ENCODE measurements around the gene SGF29. TPM values are rescaled to one million over a fixed set of nuclear protein-coding genes. Genes with fewer than 3 reads are reported as not detected.
A peak's percentile ranks its signal among the peaks of the same experiment; 100 is the strongest.
"Not testable (repeated sequence)": the region's sequence is repeated elsewhere in the genome, so short reads cannot be mapped to it uniquely, and the experiment has no call there.

Gene SGF29
- total RNA-seq, 1 experiment from 2014 or later = 17.2 TPM

DNA sequence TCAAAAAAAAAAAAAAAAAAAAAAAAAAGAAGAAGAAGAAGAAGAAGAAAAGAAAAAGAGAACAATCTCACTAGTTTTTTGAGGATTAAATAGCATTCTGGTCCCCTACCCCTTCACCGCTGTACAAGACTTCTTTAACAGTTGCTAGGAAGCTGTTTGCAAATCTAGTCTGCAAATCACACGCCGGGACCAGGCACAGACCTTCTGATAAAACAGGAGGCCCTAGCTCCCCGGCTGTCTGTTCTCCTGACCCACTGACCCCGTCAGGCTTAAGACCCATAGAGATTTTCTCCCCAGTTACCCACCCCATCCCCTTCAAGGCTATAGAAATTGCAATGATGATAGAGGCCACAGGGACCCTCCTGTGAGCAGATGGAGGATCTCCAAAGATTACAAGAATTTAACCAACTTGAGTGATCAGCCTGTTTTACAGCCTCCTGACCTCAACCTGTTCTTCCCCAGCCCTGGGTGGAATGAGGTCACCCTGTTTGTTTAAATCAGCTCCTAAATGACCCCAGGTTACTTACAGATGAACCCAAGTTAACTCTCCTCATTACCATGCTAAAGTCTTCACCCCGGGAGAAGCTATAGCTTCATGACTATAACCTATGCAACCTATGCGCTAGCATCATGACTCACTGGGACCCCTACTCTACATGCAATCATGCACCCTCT lies 67.9 kb downstream of the SGF29 start:
- in situ Hi-C loops (cut with HindIII; ENCODE audit: low pct_unique_long_range_greater_than_20kb, low sequenced_read_pairs) = no loop called here
- DNase-seq (ENCODE audit: low read depth) = no peak

DNA sequence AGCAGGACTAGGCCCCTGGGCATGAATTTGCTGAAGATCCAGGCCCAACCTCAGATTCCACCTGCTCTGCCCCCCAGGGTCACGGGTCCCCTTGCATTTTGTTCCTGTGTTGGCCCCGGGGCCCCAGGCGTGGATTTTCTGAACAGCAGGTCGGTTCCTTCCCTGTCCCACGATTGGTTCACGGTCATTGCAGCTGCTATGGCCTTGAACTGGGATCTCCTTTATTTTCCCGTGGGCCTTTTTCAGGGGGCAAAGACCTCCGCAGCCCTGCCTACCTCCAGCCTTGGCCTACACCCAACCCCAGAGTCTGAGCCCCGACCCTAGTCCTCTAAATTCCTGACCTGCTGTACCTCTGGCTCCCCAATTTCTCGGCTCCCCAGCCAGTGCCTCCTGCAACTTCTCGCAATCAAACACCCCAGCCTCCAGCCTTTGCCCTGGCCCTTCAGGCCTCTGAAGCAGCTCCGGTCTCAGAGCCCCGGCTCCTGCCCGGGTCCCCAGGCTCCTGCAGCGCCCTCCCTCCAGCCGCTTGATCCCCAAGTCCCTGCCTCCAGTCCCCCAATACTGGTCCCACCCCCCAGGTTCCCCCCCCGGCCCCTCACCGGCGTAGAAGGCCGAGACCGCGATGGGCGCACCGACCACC lies 68.9 kb downstream of the SGF29 start:
- DNase-seq (ENCODE audit: low read depth); in situ Hi-C loops (cut with HindIII; ENCODE audit: low pct_unique_long_range_greater_than_20kb, low sequenced_read_pairs): not testable (repeated sequence)

DNA sequence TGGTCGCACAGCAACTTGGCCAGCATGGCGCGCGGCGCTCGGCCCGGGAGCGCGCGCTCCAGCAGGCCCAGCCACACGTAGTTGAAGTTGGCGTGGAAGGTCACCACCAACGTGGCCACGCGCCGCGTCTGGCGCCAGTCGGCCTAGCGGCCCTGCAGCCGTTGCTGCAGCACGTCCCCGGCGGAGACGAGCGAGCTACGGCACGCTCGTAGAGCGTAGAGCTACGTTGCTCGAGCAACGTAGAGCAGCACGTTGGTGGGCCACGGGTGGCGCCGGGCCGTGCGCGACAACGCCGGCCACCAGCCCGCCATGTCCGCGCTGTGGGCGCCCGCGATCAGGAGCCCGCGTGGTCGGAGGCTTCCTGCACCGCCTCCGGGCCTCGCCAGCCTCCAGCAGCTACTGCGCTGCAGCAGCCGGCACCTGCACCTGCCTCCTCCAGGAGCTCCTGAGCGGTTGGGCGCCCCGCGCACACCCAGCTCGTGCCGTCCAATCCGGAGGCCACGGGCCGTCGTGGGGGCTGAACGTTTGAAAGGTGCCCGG lies 69.5 kb downstream of the SGF29 start:
- DNase-seq (ENCODE audit: low read depth) = no peak
- in situ Hi-C loops (cut with HindIII; ENCODE audit: low pct_unique_long_range_greater_than_20kb, low sequenced_read_pairs) = no loop called here

DNA sequence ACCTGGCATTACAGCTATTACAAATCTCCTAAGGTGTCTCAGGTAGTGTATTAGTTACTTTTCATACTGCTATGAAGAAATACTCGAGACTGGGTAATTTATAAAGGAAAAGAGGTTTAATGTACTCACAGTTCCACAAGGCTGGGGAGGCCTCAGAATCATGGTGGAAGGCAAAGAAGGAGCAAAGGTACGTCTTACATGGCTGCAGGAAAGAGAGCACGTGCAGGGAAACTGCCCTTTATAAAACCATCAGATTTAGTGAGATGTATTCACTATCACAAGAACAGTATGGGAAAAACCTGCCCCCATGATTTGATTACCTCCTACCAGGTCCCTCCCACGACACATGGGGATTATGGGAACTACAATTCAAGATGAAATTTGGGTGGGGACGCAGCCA lies 77.2 kb downstream of the SGF29 start:
- DNase-seq (ENCODE audit: low read depth) = not testable (repeated sequence)

DNA sequence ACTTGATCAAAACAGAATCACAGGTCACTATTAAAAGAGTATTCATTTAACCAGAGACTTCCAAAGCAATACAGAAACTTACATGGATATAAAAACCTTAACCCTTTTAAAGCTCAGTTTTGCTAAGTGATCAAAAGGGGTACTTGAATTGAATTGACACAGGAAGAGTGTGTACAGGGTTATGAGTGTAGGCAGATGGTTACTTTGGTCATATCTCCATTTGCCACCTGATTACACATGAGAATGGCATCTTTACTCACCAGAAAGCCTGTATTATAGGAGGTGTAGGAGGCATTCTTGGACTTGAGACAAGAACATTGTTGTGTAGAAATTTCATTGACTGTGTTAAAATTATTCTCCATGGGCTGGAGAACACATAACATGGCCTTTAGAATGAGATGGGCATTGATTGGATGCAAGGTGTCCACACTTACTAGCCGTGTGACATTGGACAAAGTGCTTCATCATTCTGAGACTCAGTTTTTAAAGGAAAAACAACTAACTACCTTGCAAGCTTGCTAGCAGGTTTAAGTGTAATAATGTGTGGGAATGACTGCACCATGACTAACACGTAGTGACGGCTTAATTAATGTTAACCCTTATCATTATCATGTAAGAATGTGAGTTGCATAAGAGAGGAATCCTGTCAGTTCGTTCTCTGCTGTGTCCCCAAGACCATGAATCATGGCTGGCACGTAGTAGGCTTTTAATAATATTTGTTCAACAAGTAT lies 82.5 kb downstream of the SGF29 start:
- peak; percentile 93 for DNase-seq (ENCODE audit: low read depth)
- in situ Hi-C loops (cut with HindIII; ENCODE audit: low pct_unique_long_range_greater_than_20kb, low sequenced_read_pairs) = not testable (repeated sequence)

More for the DNA sequence above, 77.2 kb downstream of the SGF29 start:
- in situ Hi-C loops (cut with HindIII; ENCODE audit: low pct_unique_long_range_greater_than_20kb, low sequenced_read_pairs) = not testable (repeated sequence)

DNA sequence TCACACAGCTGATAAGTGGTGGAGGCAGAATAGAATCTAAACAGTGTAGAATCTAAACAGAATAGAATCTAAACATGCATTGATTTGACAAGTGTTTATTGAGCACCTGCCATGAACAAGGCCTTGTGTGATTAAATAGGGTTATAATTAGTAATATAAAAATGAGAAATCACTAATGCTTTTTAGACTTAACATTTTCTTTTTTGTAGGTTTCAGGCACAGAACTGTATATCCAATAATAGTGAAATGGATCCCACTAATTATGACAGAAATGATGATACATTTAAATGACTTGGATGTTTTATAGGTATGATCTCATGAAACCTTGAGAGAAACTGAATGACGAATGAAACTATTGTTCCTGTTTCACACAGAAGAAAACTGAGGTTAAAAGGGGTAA lies 84.0 kb downstream of the SGF29 start, which contains the start of gene NPIPB8:
NPIPB8 (plus strand) TSS at position 301 of the 400 bp plus-strand sequence. CDS start 296 bp downstream, outside the sequence.
- in situ Hi-C loops (cut with HindIII; ENCODE audit: low pct_unique_long_range_greater_than_20kb, low sequenced_read_pairs); DNase-seq (ENCODE audit: low read depth): not testable (repeated sequence)

DNA sequence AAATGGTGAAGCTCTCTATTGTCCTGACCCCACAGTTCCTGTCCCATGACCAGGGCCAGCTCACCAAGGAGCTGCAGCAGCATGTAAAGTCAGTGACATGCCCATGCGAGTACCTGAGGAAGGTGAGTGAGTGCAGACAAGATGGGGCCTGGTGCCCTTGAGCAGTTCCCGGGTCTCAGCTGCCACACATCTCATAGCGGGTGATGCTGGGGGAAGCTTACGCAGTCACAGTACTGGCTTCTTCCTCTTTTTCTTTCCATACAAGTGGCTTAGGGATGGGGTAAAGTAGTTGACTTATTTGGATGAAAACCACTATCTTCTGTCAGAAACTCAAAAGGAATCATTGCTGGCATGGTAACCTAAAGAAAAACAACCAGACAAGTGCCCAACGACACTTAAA lies 84.6 kb downstream of the SGF29 start:
- in situ Hi-C loops (cut with HindIII; ENCODE audit: low pct_unique_long_range_greater_than_20kb, low sequenced_read_pairs); DNase-seq (ENCODE audit: low read depth): not testable (repeated sequence)

DNA sequence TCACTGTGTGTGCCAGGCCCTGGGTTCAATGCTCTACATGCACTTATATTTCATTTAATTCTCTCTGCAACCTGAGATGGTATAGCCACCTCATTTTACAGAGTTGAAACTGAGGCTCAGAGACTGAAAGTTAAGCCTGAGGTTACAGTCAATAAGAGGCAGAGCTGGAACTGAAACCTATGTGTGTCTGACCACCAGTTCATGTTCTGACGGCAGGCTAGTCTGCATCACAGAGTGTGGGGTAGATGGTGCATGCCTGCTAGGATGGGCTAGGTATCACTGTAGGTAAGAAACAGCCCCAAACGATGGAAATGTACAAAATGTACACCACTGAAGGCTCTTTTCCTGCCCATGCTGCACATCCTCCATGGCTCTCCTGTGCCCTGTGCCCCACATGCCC lies 86.2 kb downstream of the SGF29 start:
- not testable (repeated sequence) for DNase-seq (ENCODE audit: low read depth)

More for the DNA sequence above, 86.2 kb downstream of the SGF29 start:
- in situ Hi-C loops (cut with HindIII; ENCODE audit: low pct_unique_long_range_greater_than_20kb, low sequenced_read_pairs) = not testable (repeated sequence)

Other genes with a start within 250 kb of the SGF29 start
- gene NPIPB6, start 190.4 kb upstream of the SGF29 start, total RNA-seq (2014; rRNA removed; shearing (Covaris generic); ENCODE audit: low replicate concordance) = 0.32 TPM in 1 of 2 replicates, not detected in the other
- 86.7 and 122 TPM in 2 replicates for gene EIF3CL, start 150.1 kb upstream of the SGF29 start, total RNA-seq (2014; rRNA removed; shearing (Covaris generic); ENCODE audit: low replicate concordance)
- not detected in 2 replicates for gene NPIPB7, start 81.6 kb upstream of the SGF29 start, total RNA-seq (2014; rRNA removed; shearing (Covaris generic); ENCODE audit: low replicate concordance)
- 7.9 and 34.6 TPM in 2 replicates for gene CLN3, start 61.8 kb upstream of the SGF29 start, total RNA-seq (2014; rRNA removed; shearing (Covaris generic); ENCODE audit: low replicate concordance)
- not detected in 2 replicates for gene APOBR, start 59.3 kb upstream of the SGF29 start, total RNA-seq (2014; rRNA removed; shearing (Covaris generic); ENCODE audit: low replicate concordance)
- not detected in 2 replicates for gene IL27, start 47.1 kb upstream of the SGF29 start, total RNA-seq (2014; rRNA removed; shearing (Covaris generic); ENCODE audit: low replicate concordance)
- 5.8 and 9.4 TPM in 2 replicates for gene NUPR1, start 14.9 kb upstream of the SGF29 start, total RNA-seq (2014; rRNA removed; shearing (Covaris generic); ENCODE audit: low replicate concordance)
- not detected in 2 replicates for gene SULT1A2, start 43.1 kb downstream of the SGF29 start, total RNA-seq (2014; rRNA removed; shearing (Covaris generic); ENCODE audit: low replicate concordance)
- gene SULT1A1, start 56.1 kb downstream of the SGF29 start, total RNA-seq (2014; rRNA removed; shearing (Covaris generic); ENCODE audit: low replicate concordance) = 232 and 257 TPM in 2 replicates
- gene NPIPB8, start 84.1 kb downstream of the SGF29 start, total RNA-seq (2014; rRNA removed; shearing (Covaris generic); ENCODE audit: low replicate concordance) = not detected in 2 replicates
- gene EIF3C, start 157.5 kb downstream of the SGF29 start, total RNA-seq (2014; rRNA removed; shearing (Covaris generic); ENCODE audit: low replicate concordance) = 220 and 259 TPM in 2 replicates
- 1.0 TPM in 1 of 2 replicates, not detected in the other for gene NPIPB9, start 197.9 kb downstream of the SGF29 start, total RNA-seq (2014; rRNA removed; shearing (Covaris generic); ENCODE audit: low replicate concordance)

Data from Caki2 (cell line).